ENCODE measurements around the gene UGT1A1.

- TF ChIP-seq POLR2A (IDR thresholded peaks at IDR 0.05) (no peak), CTCF (IDR thresholded peaks at IDR 0.05) (no peak)
These were observed 1.9 kb upstream of the UGT1A1 start for GRCh38 chr2:233758141-233758540.

Measured in esophagus squamous epithelium (tissue), 4 donors.